GM13976 (cell line): ENCODE data around the gene VGLL1.

ENCODE experiments used
- DNase-seq: peaks from one replicate; pipeline ENCODE4 v3.0.0; 2012; ENCODE audit warnings: low spot score
- CTCF ChIP-seq: IDR thresholded peaks from 2 replicates; pipeline ENCODE4 v1.5.1; 2012; ENCODE audit warnings: borderline replicate concordance, mild to moderate bottlenecking; ENCODE audit not compliant: insufficient read depth; ENCODE audit errors: extremely low read depth, missing control alignments, control extremely low read depth
- in situ Hi-C: fragments of 300-500 bp; cut with MboI; formaldehyde crosslinking; loops from one replicate; pipeline ENCODE4 v1.12.0; 2022; ENCODE audit warnings: low sequenced_read_pairs, mixed read lengths, inconsistent platforms; ENCODE audit not compliant: unreplicated experiment

Gene VGLL1

GRCh38 chrX:136549226-136549625 is 17.2 kb downstream of the VGLL1 start:
- no peak for TF ChIP-seq CTCF
- in situ Hi-C loops, result no loop called here
- no peak for DNase-seq

- TF ChIP-seq CTCF, result no peak
- in situ Hi-C loops, result no loop called here
- no peak for DNase-seq
These were observed 19.4 kb downstream of the VGLL1 start for GRCh38 chrX:136551410-136551809.

- no peak for DNase-seq
- in situ Hi-C loops, result no loop called here
- TF ChIP-seq CTCF, result no peak
These were observed 23.7 kb downstream of the VGLL1 start for GRCh38 chrX:136555694-136556093.

GRCh38 chrX:136572030-136572429 is 40.0 kb downstream of the VGLL1 start:
- TF ChIP-seq CTCF, result no peak
- in situ Hi-C loops, result no loop called here
- no peak for DNase-seq

- DNase-seq, result no peak
- in situ Hi-C loops, result no loop called here
- no peak for TF ChIP-seq CTCF
These were observed 42.5 kb downstream of the VGLL1 start for GRCh38 chrX:136574548-136574947.

GRCh38 chrX:136577552-136577951 is 45.5 kb downstream of the VGLL1 start:
- peak; percentile 55 for TF ChIP-seq CTCF
- peak; percentile 12 for DNase-seq
- in situ Hi-C loops, result loop anchor here (25.0 kb wide), 1 partner anchor 360 kb away; no protein-coding TSS in a partner anchor

GRCh38 chrX:136580316-136580715 is 48.3 kb downstream of the VGLL1 start:
- in situ Hi-C loops, result loop anchor here (25.0 kb wide), 1 partner anchor 357 kb away; no protein-coding TSS in a partner anchor
- DNase-seq, result no peak
- TF ChIP-seq CTCF, result no peak
